ENCODE results near the gene APOF. TPM values are rescaled to one million over a fixed set of nuclear protein-coding genes. Genes with fewer than 3 reads are reported as not detected.
A peak's percentile ranks its signal among the peaks of the same experiment; 100 is the strongest.

Gene APOF
- total and polyA plus RNA-seq, 9 of the 15 experiments (the other 6 are each of a cell fraction or from before 2014, with no cell fraction given), result 0.09 to 0.15 (median 0.12) TPM; not detected in 5

DNA sequence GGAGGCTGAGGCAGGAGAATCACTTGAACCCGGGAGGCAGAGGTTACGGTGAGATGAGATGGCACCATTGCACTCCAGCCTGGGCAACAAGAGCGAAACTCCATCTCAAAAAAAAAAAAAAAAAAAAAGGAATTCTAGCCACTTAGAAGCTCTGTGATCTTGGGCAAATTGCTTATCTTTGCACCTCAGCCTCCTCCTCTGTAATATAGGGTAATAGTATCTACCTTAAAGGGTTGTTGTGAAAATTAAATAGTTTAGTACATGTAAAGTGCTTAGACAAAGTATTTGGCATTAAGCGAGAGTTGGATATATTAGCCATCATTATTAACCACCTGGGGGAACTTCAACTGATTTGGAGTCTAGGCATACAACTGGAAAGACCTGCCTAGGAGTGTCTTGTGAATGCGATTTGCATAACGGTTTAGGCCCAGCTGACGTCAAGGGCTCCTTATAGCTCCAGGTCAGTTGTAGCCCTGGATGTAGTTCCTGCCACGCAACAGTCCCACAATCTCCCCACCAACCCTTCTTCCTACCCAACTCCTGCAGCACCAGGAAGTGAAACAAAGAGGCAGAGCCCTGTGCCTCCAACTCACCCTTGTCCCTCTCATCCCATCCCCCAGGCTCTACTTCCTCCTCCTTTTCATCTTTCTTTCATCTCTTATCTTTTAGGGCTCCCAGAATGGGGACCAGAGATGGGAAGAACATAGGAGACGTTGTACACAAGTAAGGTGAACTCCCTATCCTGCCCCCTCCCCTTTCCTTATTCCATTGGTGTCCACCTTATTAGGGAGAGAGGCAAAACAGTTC, 26.1 kb downstream of the APOF start:
- POLR2A ChIA-PET, result interaction anchor here (0.6 to 19.0 kb wide), 14 partner anchors 14 to 753 kb away, joined by 3 to 274 read pairs (median 4); partner anchors contain the start of genes APOF, CNPY2, SPRYD4 and STAT2
- Histone ChIP-seq H3K4me2 (ENCODE audit: insufficient read depth, low read length) (peak overlapping the region; percentile 77), H3K9ac (ENCODE audit: insufficient read depth in 1 of 2, low read depth in 2 of 2, low read length in 2 of 2) (peak overlapping the region; percentile 38 to 69; a peak in 3 of 4 replicates), H3K27ac (ENCODE audit: extremely low read depth, low read depth, low read length) (peak overlapping the region; percentile 84), H2AFZ (ENCODE audit: low read depth, low read length) (peak overlapping the region; percentile 88), H3K4me1 (replicated peaks in 1 of 2; ENCODE audit: control insufficient read depth in 2 of 2, insufficient read depth in 2 of 2, low read length in 2 of 2) (peaks cover 27 to 58% of the 10 kb centered on the region in 2 experiments), H3K79me2 (ENCODE audit: control insufficient read depth, insufficient read depth, low read length) (peaks cover 24% of the 10 kb centered on the region), H3K9me3 (replicated peaks; ENCODE audit: control insufficient read depth, insufficient read depth, low read depth, low read length) (no peaks in the 10 kb centered on the region), H3K4me3 (peak overlapping the region; percentile 25; the same call in 1 of the 2 replicates), H3K36me3 (ENCODE audit: control insufficient read depth, insufficient read depth, low read length) (peaks cover 10% of the 10 kb centered on the region; the same call in 2 of the 3 replicates), H3K27me3 (ENCODE audit: control insufficient read depth in 2 of 2, insufficient read depth in 2 of 2, low read length in 2 of 2) (no peaks in the 10 kb centered on the region), H3K9me1 (ENCODE audit: control insufficient read depth, insufficient read depth, low read length) (peaks cover 3% of the 10 kb centered on the region), H4K20me1 (replicated peaks; ENCODE audit: control insufficient read depth, insufficient read depth, low read length) (no peaks in the 10 kb centered on the region)
- intact Hi-C loops (cut with micrococcal nuclease) (no loop called here), in situ Hi-C loops (cut with MboI) (no loop called here)
- WGBS (ENCODE audit: insufficient coverage, low coverage, missing lambda C conversion rate), result 7% methylated on average over 8 of the region's 9 CpGs
- DNase-seq (ENCODE audit: extremely low read depth in 1 of 4, low spot score in 3 of 4) (peak; percentile 43 to 92 (median 62)), ATAC-seq (peak; percentile 70), FAIRE-seq (peak; percentile 92)
- CTCF ChIA-PET (ENCODE audit: low intra/inter-chr PET ratio), result no interaction called here
- BruUV-seq (replicated peaks), result no TSS peak
- TF ChIP-seq RBBP5 (IDR thresholded peaks at IDR 0.05; ENCODE audit: borderline replicate concordance, insufficient read depth, low read length, poor library complexity, severe bottlenecking) (no peak), IRF2 (CRISPR knock-in tag; IDR thresholded peaks at IDR 0.05) (no peak), BMI1 (IDR thresholded peaks at IDR 0.05; ENCODE audit: low read length) (no peak), BDP1 (IDR thresholded peaks at IDR 0.05; ENCODE audit: insufficient read depth, insufficient read length) (no peak), ZNF3 (CRISPR knock-in tag; IDR thresholded peaks at IDR 0.05) (no peak), RBM34 (IDR thresholded peaks at IDR 0.05; ENCODE audit: borderline replicate concordance, insufficient read depth, low read length) (no peak), RAD51 (IDR thresholded peaks at IDR 0.05; ENCODE audit: borderline replicate concordance, low read depth) (no peak), ZNF282 (CRISPR knock-in tag; IDR thresholded peaks at IDR 0.05) (no peak), CREB1 (IDR thresholded peaks at IDR 0.05) (peak; percentile 53), CREB1 (CRISPR knock-in tag; IDR thresholded peaks at IDR 0.05) (peak; percentile 70), ZNF124 (CRISPR knock-in tag; IDR thresholded peaks at IDR 0.05) (no peak), JUND (IDR thresholded peaks at IDR 0.05; ENCODE audit: borderline replicate concordance, low read depth, low read length) (peak; percentile 90), JUND (tag; IDR thresholded peaks at IDR 0.05; ENCODE audit: borderline replicate concordance, low read depth, low read length) (peak; percentile 90; the same call in 2 of the 3 replicates), ZNF79 (CRISPR knock-in tag; IDR thresholded peaks at IDR 0.05; ENCODE audit: low read depth) (no peak), IFI16 (CRISPR knock-in tag; IDR thresholded peaks at IDR 0.05) (no peak), CSDE1 (IDR thresholded peaks at IDR 0.05) (peak in 1 of 2 experiments; percentile 43; a peak in 1 of 4 replicates), CBX5 (IDR thresholded peaks at IDR 0.05; ENCODE audit: borderline replicate concordance, low read depth) (no peak), FOSL1 (tag; conservative IDR thresholded peaks at IDR 0.05) (peak; percentile 46; the same call in 1 of the 2 replicates), THRAP3 (IDR thresholded peaks at IDR 0.05; ENCODE audit: borderline replicate concordance) (no peak), NCOR1 (IDR thresholded peaks at IDR 0.05) (no peak; the same call in 1 of the 2 replicates), ZSCAN29 (IDR thresholded peaks at IDR 0.05) (no peak), HES1 (IDR thresholded peaks at IDR 0.05; ENCODE audit: low read depth) (no peak), ZNF274 (IDR thresholded peaks at IDR 0.05; ENCODE audit: borderline replicate concordance, low read depth, low read length) (no peak), TEAD4 (IDR thresholded peaks at IDR 0.05; ENCODE audit: low read length) (no peak; the same call in 1 of the 2 replicates), TEAD4 (CRISPR knock-in tag; IDR thresholded peaks at IDR 0.05; ENCODE audit: borderline replicate concordance) (no peak), ADNP (tag; IDR thresholded peaks at IDR 0.05) (0 out of 2 replicates have a peak, but pooled peaks have one; percentile 17)

Data from K562 (cell line).